LNCAP (cell line): ENCODE data around the gene PPP2R2C.

ENCODE experiments used
- TF ChIP-seq, protein P1 (sequence below): fragments of 450-650 bp; IDR thresholded peaks from 2 replicates; pipeline ENCODE4 v1.5.1; 2017; ENCODE audit warnings: mild to moderate bottlenecking

Gene PPP2R2C

DNA sequence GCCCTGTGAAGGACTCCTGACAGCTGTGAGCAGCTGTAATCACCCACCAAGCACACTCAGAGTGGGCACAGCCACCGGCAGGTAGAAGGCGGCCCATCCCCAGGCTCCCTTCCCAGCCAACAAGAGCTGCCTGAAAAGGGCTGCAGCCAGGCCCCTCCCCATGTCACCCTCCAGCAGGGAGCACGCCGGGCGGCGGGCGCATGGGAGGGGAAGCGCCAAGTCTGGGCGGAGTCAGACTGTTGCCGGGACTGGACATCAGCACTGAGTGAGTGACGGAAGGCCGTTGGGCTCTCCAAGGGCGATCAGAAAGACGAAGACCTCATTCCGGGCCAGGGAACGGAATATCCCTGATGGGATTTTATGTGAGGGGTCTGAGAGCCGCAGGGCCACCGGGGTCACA is 82.1 kb downstream of the PPP2R2C start:
- TF ChIP-seq, protein P1, sequence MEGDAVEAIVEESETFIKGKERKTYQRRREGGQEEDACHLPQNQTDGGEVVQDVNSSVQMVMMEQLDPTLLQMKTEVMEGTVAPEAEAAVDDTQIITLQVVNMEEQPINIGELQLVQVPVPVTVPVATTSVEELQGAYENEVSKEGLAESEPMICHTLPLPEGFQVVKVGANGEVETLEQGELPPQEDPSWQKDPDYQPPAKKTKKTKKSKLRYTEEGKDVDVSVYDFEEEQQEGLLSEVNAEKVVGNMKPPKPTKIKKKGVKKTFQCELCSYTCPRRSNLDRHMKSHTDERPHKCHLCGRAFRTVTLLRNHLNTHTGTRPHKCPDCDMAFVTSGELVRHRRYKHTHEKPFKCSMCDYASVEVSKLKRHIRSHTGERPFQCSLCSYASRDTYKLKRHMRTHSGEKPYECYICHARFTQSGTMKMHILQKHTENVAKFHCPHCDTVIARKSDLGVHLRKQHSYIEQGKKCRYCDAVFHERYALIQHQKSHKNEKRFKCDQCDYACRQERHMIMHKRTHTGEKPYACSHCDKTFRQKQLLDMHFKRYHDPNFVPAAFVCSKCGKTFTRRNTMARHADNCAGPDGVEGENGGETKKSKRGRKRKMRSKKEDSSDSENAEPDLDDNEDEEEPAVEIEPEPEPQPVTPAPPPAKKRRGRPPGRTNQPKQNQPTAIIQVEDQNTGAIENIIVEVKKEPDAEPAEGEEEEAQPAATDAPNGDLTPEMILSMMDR = no peak

DNA sequence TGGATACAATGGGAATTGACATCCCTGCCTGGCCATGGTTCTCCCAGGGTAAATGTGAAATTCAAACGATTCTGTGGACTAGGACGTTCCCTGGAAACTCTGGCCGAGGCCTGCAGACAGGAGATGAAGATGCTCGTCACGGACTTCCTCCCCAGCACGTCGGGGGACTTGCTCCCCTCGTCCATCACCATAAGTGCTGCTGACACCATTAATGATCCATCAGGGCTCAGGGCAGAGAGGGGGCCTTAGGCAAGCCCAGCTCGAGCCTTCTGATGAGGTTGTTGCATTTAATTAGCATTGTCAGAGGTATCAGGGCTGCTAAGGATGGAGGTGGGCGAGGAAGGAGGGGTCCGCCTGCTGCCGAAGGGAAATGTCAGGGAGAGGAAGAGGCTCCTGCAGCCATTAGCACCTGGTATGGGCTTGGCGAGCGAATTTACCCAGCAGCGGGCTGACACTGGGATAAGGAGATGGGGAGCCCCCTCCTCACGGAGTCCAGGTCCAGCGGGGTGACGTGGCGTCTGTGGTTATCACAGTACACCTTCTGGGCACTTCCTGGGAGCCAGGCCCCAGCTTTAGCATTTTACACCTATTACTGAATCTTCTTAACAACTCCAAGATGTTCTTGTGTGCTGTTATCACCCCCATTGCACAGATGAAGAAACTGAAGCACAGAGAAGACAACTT is 83.1 kb downstream of the PPP2R2C start:
- TF ChIP-seq, protein P1 = no peak

DNA sequence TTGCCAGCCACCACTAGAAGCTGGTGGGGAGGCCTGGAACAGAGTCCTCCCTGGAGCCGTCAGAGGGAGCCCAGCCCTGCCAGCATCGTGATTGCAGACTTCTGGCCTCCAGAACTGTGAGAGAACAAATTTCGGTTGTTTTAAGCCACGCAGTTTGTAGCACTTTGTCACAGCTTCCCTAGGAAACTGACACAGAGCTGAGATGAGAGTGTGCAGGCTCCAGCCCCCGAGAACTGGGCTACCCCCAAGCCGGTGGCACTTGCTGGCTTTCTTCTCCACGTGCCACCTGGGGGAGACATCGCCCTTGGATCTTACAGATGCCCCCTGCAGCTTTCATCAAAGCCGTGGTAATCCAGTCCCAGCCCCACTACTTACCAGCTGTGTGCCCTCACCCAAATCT is 83.7 kb downstream of the PPP2R2C start:
- TF ChIP-seq, protein P1 = no peak

DNA sequence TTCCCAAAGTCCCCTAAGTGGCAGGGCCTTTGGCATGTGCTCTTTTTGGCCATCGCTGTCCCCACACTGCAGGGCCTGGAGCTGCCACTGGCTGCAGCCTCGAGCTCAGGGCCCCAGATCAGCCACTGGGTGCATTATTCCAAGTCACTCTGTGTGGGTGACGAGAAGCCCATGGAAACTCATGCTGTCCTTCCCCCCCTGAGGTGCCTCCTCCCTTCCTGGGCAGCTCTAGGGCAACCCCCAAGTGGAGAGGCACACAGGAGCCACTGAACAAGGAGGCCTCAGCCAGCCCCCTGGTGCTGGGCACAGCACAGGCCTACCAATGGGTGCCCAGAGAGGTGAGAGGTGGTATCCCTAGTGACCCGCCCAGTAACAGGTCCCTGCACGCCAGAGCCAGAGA is 84.5 kb downstream of the PPP2R2C start:
- TF ChIP-seq, protein P1 = no peak

DNA sequence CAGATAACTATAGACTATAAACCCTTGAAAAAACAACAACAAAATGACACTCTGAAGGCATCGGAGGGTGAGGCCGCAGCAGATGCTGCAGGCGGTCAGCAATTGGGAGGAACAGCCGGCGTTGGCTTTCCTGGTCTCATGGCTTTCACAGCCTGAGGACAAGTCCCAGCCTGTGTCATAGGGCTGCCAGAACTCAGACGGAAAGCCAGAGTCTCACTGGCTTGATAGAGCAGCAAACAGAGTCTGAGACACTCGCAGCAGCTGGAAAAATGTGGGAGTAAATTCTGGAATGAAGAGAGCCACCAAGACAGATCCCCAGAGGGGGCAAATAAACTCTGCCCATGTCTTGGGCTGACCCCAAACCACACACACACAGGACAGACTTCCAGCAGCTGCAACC is 86.3 kb downstream of the PPP2R2C start:
- TF ChIP-seq, protein P1 = no peak

DNA sequence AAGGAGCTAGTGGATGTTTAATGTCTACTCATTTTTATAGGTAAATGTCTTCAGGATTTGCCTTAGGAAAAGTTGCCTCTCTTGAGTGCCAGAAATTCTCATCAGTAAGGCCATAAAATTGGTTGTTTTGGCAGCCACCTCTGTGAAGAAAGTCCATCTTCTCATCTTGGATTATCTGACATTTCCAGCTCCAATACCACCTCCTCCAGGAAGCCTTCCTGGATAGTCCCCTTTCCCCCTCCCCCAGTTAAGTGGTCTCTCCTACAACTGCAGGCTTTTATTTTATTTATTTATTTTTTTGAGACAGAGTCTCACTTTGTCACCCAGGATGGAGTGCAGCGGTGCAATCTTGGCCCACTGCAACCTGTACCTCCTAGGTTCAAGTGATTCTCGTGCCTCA is 87.1 kb downstream of the PPP2R2C start:
- TF ChIP-seq, protein P1 = no peak

DNA sequence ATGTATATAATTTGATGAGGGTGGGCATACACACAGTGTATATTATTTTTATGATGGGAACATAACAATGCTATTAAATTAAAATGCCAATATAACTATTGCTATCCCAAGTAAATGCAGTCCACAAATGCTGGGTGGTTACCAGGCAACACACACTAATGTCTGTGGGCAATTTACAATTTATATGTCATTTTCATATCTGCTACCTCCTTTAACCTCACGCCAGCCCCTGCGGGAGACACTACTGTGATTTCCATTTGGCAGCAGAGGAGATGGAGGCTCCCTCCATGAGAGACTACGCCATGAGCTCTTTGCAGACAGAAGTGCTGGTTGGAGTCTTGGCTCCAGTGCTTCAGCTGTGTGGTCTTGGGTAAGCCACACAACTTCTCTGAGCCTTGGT is 87.9 kb downstream of the PPP2R2C start:
- TF ChIP-seq, protein P1 = no peak

DNA sequence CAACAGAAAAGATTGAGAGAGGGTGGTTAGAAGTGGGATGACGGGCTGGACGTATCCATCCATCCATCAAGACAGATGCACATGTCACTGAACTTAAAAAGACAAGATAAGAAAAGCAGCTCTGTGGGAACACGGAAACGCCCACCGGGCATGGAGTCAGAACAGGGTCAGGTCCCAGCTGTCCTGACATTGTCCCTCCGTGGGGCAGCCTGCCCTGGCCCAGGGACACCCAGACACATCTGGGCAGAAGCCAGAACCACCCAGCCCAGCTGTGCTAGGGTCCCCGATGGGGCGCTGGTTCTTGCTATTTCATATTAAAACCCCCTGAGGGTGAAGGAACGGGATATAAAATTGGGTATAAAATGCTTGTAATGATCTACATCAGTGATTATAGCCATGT is 88.5 kb downstream of the PPP2R2C start:
- TF ChIP-seq, protein P1 = no peak
